H1 (cell line): ENCODE measurements around the gene GSTM2. TPM values are rescaled to one million over a fixed set of nuclear protein-coding genes. Genes with fewer than 3 reads are reported as not detected.

Experiments
- BRCA1 ChIP-seq: IDR thresholded peaks from 2 replicates; pipeline ENCODE4 v1.6.1; 2012; ENCODE audit warnings: low read depth, low read length, improper control_type of control experiment
- CBX8 ChIP-seq: fragments of 300-800, 300-1000 bp; sonication (generic); IDR thresholded peaks from 2 replicates; pipeline ENCODE4 v1.7.1; 2016; ENCODE audit warnings: low read depth, low read length, borderline replicate concordance
- CEBPB ChIP-seq: IDR thresholded peaks from 2 replicates; pipeline ENCODE4 v1.6.1; 2012; ENCODE audit warnings: low read depth, low read length
- CHD7 ChIP-seq: fragments of 300-600 bp; sonication (generic); IDR thresholded peaks from 2 replicates; pipeline ENCODE4 v1.7.1; 2012; ENCODE audit warnings: low read length, moderate library complexity, mild to moderate bottlenecking, inconsistent platforms; ENCODE audit not compliant: insufficient replicate concordance
- E2F6 ChIP-seq: IDR thresholded peaks from 2 replicates; pipeline ENCODE4 v1.6.1; 2012; ENCODE audit warnings: inconsistent platforms
- KDM1A ChIP-seq: fragments of 200-600, 300-600 bp; sonication (generic); IDR thresholded peaks from 2 replicates; pipeline ENCODE4 v1.7.1; 2016; ENCODE audit warnings: mild to moderate bottlenecking, low read length, borderline replicate concordance
- SAP30 ChIP-seq: fragments of 300-600 bp; sonication (generic); IDR thresholded peaks from 2 replicates; pipeline ENCODE4 v1.7.1; 2012; ENCODE audit warnings: low read length, moderate library complexity, mild to moderate bottlenecking, inconsistent platforms; ENCODE audit not compliant: insufficient read depth, insufficient replicate concordance
- SIN3A ChIP-seq, 2 experiments: IDR thresholded peaks in 1 of 2; conservative IDR thresholded peaks in 1 of 2; 2 replicates each; pipeline ENCODE4 v1.6.1; 2011 to 2012; ENCODE audit warnings: low read length in 2 of 2, improper control_type of control experiment in 1 of 2, low read depth in 1 of 2, mild to moderate bottlenecking in 1 of 2
- ZNF274 ChIP-seq: IDR thresholded peaks from 2 replicates; pipeline ENCODE4 v1.7.0; 2012; ENCODE audit warnings: low read length, borderline replicate concordance; ENCODE audit errors: extremely low read depth
- polyA plus RNA-seq, 7 experiments: library from polyadenylated mRNA; depleted of rRNA in 3 of 7; stranded (reverse) in 5 of 7; unstranded in 2 of 7; fragments of >200 nt in 5 of 7; fragments of 200-250 nt in 2 of 7; gene quantifications; 1 replicate in 5 of 7; 2 replicates in 1 of 7; 4 replicates in 1 of 7; pipeline versions ENCODE4 v1.2.1 to v1.2.3, GENCODE V29; 2011 to 2013; ENCODE audit warnings: missing spikeins in 2 of 7, mixed read lengths in 2 of 7
- total RNA-seq: library from RNA; stranded (reverse); fragmentation: NEBNext Ultra II Directional; extraction: Animal tissue kit (Norgen Biotek cat#: 25700); gene quantifications from 2 replicates; pipeline ENCODE4 v1.2.1, GENCODE V29; 2021

The GSTM2 gene
- total and polyA plus RNA-seq, 2 of the 8 experiments (the other 6 are each of a cell fraction or from before 2014, with no cell fraction given) = 9.6 to 23.1 TPM

GRCh38 chr1:109714661-109715372 lies 47.0 kb downstream of the GSTM2 start (continued):
- TF ChIP-seq CHD7 (no peak), ZNF274 (no peak), E2F6 (no peak), KDM1A (no peak), BRCA1 (no peak), CEBPB (no peak), SAP30 (no peak), CBX8 (no peak), SIN3A (conservative IDR thresholded peaks at IDR 0.05 in 1 of 2, IDR thresholded peaks at IDR 0.05 in 1 of 2; ENCODE audit: low read depth in 1 of 2, low read length in 2 of 2) (no peak)
